ENCODE measurements around the gene EPHA4.
A peak's percentile ranks its signal among the peaks of the same experiment; 100 is the strongest.

The EPHA4 gene

DNA sequence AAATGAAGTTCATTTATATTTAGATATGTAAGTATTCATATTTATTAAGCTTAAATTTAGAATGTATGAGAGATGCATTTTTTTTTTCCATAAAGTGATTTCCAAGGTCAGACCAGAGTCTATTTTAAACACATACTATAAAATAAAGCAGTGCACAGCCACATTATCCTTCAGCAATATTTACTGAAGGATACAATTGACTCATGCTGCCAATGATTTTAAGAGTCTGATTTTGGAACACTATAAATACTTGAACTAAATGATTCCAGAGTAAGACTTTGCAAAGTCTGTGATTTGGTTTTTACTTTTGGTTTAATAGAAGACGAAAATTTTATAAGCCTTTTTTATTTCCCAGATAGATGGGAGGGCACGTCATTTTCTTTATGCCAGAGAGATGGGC, 107.1 kb downstream of the EPHA4 start:
- no peak for DNase-seq

DNA sequence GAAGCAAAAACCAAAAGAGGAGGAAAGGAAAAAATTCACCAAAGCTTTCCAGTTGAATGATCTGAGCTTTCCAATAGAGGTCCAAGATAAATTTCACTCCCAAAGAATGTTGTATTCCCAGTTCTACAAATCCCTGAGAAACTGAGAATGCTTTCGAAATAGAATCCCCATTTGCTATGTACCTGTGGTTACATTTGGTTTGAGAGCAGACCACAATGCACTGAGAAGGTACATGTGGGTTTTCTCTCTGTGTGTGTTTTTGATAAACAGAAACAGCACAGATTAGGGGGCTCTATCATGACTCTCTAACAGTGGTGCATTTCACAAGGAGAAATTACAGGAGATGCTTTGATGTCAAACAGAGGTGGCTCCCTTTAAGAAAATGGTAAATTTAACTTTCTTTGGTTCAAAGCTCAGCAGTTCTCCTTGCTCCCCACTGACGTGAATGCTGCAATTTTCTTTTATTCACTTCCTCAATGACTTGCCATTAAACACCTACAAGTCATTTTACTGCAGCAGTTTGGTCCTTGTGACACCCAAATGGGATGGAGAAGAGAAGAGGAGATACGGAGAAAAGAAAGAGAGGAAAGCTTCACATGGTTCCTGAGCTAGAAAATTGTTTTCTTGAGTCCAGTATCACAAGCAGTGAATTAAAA, 108.7 kb downstream of the EPHA4 start:
- no peak for DNase-seq

DNA sequence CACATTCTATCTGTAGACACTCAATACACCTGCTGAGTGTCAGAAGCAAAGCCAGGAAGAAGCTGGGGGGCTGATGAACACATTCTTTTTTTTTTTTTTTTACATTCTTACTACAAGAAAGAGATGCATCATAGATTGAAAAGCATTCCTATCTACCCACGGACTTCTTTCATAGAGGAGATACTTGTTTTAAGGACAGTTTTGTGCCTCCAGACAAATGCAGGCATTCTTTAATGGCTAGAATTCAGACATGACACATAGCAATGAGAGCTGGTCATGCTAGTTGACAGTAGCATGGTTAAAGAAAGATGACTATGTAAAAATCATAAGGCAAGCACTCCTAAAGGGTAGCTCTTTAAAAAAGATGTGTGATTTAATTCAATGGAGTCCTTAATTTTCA, 110.2 kb downstream of the EPHA4 start:
- DNase-seq = no peak

DNA sequence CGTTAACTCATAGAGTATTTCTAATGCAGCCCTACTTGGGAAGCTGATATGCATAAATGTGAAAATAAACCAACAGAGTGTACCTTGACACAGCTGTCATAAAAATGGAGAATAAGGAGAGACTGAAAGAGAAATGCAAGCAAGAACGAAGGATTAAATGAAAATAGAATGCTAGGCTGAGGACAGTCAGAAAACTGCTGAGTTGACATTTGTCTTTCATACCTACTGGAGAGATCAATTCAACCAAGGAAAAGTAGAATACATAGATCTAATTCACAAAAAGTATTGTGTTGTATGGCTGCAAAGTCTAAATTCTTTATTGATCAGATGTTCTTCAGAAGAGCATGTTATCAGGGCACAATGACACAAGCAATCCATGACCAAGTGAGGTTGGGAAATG, 112.0 kb downstream of the EPHA4 start:
- DNase-seq = no peak

DNA sequence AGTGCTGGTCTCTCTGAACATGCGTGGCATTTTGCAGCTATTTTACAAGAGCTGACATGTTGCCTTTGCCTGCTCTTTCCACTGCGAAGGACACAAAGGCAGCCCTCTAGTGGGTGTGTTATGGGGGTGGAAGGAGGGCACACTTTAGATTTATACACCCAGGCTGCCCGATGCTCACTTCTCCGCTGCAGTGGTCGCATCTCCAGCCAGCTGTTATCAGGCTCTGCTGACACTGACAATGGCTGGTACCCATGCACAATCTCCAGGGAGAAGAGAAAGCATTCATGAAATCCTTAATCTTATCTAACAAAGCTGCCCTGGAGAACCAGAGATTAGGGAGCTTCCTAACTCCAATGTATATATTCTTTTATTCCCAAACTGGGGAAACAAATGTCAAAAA, 113.5 kb downstream of the EPHA4 start:
- no peak for DNase-seq

DNA sequence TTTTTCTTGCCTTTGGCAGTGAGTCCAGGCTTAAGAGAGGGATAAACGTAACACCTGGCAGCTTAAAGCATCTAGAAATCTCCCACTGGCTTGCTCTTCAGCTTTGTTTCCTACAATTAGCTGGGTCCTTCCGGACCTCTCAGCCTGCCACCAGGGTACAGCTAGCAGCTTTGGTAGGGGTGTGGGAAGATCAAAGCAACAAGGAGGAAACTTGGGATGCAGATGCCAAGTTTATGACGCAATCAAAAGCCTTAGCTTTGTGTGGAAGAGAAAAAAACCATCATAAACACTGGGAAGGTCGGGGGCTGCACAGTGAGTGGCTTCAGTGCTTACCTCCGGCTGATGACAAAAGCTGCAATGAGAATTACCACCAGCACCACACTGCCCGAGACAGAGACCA, 116.9 kb downstream of the EPHA4 start:
- DNase-seq = peak in 1 of 2 experiments; percentile 62

DNA sequence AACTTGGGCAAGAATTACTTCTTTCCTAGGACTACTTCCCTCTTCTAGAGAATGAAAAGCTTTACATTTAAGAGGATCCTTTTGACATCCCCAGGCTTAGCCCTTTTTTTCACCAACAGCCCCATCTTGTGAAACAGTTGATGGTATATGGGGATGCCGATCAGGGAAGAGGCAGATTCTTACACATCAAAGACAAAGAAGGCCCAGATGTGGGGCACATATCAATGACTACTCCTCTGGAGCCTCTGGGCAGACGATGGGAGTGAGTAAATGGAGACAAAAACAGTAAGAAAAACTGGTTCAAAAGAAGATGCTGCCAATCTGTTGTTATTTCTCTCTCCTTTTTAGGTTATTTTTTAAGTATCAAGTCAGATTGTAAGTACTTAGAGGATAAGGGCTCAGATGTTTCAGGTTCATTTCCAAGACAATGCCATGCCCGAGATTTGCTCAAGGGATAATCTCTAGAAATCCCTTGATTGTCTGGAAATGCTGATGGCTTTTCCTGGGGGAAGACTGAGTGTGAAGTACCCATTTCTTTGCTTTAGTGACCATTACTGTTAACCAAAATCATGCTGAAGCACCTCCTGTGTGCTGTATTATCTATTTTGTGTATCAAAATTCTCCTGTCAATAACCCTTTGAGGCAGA, 117.5 kb downstream of the EPHA4 start:
- DNase-seq = peak in 1 of 2 experiments; percentile 21

DNA sequence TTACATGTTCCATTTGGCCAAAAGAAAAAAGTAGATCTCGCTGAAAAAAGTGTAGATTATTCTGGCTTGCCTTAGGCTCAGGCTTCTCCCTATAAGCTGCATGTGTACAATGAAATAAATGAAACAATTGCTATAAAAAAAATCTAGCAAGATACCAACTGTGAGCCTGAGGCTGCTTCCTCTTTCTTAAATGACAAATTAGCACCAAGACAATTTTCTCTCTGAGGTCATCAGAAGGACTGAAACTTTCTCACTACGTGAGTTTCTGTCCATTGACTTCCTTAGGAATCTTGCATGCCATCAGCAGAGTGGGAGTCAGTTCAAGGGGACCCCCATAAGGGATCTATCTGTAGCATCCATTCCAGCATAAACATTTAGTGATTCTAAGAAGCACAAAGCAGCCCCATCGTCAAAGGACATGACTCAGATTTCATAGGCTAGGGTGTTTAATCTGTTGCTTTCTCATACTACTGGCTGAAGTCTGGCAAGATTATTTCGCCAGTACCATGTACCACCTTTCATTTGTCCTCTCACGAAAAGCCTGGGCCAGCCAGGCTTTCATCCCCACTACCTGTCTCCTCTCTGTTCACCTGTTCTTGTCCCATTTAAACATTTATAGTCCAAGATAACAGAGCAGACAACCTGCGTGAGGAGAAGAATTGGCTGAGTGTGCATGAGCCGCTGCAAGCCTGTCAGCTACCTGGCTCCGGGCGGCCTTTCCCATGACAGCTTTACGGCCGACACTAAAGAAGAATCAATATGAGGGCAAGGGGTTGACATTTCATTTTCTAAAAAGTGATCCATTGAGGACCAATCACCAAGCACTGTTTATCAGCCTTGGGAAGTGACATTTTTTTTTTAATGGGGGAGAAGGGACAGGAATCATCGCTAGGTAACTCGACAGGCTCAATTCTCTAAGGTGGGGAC, 120.0 kb downstream of the EPHA4 start:
- no peak for DNase-seq

DNA sequence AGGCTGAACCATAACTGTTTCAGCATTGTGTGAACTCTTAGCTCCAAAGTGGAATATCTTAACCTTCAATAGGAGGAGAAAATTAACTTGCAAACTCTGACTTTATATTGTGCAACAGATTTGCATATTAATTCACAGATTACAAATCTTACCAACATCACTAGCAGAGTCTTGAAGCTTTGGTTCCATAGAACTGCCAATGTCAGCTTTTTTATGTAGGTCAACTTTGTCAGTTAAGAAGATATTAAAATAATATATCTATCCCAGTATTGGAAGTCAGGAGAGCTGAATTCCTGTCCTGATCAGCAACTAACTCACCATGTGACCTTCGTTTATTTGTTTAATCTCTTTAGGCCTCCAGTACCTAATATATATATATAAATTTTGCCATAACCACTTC, 121.8 kb downstream of the EPHA4 start:
- DNase-seq = no peak

DNA sequence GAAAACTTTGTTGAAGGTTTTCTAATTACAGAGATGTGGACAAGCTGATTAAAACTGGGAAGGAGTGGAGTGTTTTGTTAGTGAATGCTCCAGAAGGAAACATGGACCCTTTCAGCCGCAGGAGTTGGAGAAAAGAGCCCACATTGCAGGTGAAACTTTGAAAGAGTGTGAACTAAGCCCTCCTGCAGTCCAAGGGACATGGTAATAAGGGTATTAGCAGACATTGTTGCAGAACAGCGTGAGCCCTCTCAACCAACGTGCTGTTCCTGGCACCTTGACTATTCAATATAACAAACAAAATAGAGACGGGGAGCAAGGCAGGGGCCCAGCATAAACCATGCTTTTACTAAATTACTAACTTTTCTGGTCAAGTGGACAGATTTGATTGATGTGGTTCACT, 122.7 kb downstream of the EPHA4 start:
- no peak for DNase-seq

DNA sequence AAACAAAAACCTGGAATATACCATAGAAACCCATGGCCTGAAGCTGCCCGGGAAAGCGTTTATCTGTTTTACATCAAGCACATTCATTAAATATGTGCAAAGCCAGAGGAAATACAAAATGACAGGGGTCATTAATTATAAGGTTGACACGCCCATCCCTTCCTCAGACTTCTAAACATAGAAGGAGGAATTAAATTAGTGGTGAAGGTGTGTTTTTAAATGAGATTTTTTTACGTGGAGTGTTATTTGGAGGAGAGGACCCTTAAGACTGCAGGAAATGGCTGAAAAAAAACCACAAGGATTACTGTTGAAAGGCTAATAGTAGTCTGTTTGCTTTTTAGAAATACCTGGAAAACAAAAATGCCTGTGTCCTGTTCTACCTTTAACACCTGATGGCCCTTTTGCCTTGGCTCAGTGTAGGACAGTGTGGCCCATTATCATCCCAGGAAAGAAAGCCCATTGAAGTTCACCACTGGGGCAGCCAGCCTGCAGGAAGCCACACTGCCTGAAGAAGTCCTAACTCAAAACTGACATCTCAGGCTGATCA, 123.2 kb downstream of the EPHA4 start:
- DNase-seq = no peak

DNA sequence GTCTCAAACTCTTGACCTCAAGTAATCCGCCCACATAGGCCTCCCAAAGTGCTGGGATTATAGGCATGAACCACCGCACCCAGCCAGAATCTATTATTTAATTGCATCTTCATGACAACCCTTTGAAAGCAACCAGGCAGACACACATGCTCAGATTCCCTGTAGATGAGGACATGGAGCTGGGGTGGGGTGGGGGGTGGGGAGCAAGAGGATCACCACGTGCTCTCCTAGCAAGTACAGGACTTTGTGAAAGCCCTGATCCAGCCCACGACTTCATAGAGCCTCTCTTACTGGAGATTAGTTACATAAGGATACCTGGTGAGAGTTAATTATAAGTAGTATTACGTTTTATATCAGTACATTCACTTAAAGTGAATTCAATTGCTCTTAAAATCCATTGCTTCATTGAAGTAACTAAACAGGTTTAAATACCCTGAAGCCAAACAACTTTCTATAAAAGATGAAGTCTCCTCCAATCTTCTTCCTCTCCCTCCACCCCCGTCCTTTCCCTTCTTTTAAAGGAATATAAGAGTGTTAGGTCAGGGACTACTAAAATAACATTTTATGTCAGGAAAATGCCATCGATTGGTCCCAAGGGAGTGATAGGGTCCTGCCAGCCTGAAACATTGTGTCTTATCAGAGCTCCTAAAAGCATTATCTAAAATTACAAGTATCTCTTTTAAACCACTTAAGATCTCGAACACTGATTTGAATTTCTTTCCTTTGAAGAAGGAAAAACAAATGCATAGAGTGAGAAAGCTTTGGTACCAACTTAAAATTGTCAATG, 123.9 kb downstream of the EPHA4 start:
- peak; percentile 7 to 33 for DNase-seq

DNA sequence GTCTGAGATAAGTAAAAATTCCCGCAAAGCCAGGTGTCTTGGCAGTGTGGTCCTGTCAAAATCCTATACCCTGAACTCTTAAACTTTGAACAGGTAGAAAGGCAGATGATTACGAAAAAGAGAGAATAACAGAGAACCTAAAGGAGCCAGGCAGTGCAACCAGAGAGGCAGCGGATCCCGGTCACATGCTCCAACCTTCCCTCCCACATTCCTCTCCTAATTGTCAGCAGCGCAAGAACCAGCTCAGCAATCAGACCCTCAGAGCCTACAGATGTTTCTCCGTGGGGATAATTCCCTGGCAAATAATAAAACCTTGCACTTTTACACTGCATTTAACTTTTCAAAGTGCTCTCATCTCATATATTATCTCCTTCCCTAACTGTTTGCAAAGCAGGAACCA, 124.8 kb downstream of the EPHA4 start:
- DNase-seq = no peak

DNA sequence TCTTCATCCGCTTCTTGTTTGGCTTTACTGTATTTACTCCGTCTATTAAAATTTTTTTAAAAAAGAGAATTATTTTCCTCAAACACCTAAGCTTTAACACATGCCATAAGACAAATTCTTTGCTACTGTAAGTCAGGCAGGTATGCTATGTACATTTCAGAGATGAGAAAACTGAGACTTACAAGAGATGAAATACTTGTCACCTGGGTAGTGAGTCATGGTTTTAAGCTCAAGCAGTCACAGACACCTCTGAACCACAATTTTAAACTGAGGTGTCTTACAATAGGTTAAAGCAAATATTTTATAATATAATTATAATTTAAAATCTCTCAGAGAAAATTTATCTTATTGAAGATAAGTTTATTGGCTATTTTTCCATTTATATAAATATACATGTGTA, 126.0 kb downstream of the EPHA4 start:
- no peak for DNase-seq

DNA sequence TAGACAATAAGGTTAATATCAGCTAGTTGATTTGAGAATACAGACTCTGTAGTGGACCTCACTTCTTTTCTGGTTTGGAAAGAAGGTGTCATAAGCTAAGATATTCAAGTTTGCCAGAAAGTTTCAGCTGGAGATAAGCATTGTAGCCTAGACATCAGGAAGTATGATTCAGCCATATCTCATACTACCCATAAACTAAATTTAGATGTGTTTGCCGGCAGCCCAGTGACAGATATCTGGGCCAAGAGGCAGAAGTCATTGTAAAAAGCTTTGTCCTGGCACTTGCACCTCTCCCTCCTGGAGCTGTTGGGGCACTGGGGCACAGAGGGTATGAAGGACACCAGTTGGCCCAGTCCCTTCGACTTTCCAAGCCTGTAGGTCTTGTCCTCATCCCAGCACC, 128.0 kb downstream of the EPHA4 start:
- DNase-seq = no peak

DNA sequence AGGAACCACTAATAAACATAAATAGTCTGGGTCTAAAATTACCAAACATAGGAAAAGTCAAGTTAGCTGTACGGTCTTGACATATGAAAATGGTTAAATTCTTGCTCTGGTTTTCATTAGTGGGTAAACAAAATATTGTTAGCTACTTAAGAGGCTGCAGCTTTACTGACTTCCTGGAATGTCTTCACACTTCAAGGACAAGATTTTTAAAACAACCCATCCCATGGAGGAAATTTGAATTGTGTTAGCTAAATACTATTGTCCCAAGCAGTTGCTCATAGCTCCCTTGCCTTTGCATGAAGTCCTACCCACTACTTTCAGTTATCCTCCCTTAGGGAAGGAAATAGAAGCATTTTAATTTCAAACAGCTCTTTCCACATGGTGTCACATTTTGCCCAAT, 128.5 kb downstream of the EPHA4 start:
- no peak for DNase-seq

DNA sequence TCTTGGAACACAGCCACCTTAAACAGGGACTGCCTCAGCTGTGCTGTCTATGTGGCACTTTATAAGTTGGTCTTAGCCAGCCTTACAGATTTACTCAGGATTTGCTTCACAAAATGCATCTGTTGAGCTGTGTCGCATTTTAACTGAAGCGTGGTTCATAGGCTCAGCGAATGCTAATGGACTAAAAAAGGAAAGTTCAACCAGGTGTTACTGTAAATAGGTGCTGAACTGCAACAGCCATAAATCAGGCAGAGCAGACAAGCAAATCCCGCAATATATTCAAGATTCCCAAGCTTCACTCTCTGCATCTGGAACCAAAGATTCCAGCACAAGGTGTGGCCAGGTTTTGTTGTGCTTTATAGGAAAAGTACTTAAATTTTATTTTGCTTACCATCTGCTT, 130.0 kb downstream of the EPHA4 start:
- DNase-seq = peak in 1 of 2 experiments; percentile 53

DNA sequence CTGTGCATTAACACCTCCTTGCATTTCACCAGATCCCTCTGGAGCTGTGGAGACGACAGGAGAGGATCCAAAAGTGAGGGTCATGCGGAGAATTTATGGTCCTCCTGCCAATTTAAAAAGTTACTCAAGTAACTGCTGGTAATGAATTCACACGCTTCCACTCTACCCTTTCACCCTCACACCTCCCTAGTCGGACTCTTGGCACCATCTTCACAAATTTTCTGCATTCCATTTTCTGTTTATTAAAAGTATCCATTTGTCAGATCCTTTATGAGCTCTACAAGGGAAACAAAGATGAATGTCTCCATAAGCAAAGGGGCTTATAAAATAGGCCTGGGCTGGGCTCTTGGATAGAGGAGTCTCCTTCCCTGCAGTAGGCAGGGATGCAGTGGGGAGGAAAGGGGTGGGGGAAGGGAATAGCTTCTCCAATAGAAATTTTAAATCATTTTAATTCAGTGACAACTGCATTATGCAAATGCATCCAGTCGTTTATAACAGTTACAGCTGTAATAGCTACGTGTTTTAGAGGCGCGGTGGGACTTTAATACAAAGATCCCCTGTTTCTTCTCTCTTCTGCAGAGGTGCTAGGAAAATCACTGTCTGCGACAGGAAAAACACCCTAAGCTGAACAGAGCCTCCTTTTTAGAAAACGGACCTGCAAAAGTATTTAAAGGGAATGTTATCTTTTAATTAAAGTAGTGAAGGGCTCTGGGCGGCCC, 132.2 kb downstream of the EPHA4 start:
- no peak for DNase-seq

DNA sequence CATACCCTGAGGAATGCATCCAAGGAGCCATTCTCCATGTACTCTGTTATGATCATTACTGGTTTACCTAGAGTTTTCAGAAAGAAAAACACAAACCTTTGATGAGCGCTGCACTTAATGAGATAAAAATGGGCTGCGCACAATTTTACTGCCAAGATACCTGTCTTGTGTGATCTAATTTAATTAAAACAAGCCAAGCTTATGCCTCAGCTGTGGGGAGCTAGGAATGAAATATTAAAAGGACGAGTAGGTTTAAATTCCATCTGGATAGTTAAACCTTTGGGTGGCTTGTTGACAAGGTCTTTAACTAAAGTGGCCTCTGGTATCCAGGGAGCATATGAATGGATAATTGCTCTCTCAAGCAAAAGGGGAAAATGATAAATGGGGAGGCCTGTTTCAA, 135.0 kb downstream of the EPHA4 start:
- DNase-seq = peak; percentile 83 to 94

DNA sequence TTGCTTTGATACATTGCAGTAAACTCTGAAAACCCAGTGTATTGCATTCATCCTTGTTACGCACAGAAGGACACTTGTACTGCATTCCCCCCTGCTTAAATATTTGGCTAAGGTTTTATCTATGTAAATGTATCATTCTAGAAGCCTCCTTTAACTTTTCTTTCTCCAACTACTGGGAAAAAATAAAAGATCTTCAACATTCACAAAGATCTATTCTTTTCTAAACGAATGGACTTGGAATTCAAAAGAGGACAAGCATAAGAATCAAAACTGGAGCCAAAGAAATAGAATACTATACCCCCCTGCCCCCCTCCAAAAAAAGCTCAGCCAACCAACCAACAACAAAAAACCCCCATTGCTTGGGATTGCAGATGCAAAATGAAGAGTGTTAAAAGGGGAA, 136.9 kb downstream of the EPHA4 start:
- DNase-seq = no peak

DNA sequence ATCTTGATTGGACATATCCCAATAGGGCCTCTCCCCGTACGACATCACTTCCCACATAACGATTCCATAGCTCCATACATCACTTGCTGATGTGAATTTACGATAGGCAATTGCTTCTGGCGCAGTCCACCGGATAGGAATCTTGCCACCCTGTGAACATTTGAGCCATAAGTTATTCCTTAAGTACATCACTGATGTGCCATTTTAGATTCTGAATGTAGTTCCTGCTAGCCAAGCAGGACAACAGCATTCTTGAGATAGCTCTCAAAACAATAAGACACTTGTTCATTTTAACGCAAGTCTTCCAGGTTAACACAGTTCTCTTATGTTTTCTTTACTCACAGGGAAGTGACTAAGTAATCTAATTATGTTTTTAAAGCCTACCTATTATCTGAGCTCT, 138.0 kb downstream of the EPHA4 start:
- DNase-seq = no peak

DNA sequence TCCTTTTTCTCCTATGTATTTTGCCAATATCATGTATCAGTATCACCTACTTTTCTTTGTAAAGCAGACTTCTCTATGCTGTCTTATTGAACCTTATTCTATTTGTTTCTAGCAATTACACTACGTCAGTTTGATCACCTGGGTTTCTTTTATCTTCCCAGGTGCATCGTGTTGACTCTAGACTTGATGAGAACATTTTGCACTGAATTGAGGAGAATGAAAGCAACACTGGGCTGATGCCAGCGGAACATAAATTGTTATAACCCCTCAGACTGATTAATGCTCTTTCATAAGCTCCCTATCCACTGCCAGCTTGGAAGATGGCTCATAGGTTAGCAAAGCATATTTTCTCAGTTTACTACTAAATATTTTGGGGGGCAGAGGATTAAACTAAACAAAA, 140.6 kb downstream of the EPHA4 start:
- no peak for DNase-seq
